Loucy (cell line): ENCODE data around the gene ARSG.
"Not testable (repeated sequence)": the region's sequence is repeated elsewhere in the genome, so short reads cannot be mapped to it uniquely, and the experiment has no call there.

Experiments
- H2AFZ ChIP-seq: fragments of 200-600 bp; sonication (generic); 2 replicates; pipeline ENCODE4 v1.6.0; 2016; ENCODE audit warnings: antibody characterized with exemption, mild to moderate bottlenecking, low read length, moderate library complexity
- H3F3A ChIP-seq: fragments of 200-600 bp; 2 replicates; pipeline ENCODE4 v1.6.0; 2016; ENCODE audit warnings: antibody characterized with exemption, low read depth, mild to moderate bottlenecking
- H3K27me3 ChIP-seq: fragments of 200-600 bp; sonication (generic); 2 replicates; pipeline ENCODE4 v1.6.1; 2014; ENCODE audit warnings: low read length, mild to moderate bottlenecking; ENCODE audit not compliant: insufficient read depth, poor library complexity, severe bottlenecking
- H3K36me3 ChIP-seq: fragments of 200-600 bp; sonication (generic); 2 replicates; pipeline ENCODE4 v1.6.1; 2016; ENCODE audit warnings: low read length; ENCODE audit not compliant: insufficient read depth
- H3K4me1 ChIP-seq: fragments of 200-600 bp; sonication (generic); 2 replicates; pipeline ENCODE4 v1.5.1; 2014; ENCODE audit warnings: low read length, mild to moderate bottlenecking; ENCODE audit not compliant: insufficient read depth, poor library complexity, severe bottlenecking
- H3K4me2 ChIP-seq: fragments of 200-600 bp; sonication (generic); 2 replicates; pipeline ENCODE4 v1.6.0; 2014; ENCODE audit warnings: antibody characterized with exemption, low read length, low read depth, mild to moderate bottlenecking; ENCODE audit not compliant: poor library complexity, severe bottlenecking
- H3K4me3 ChIP-seq: fragments of 200-600 bp; sonication (generic); 2 replicates; pipeline ENCODE4 v1.5.1; 2014; ENCODE audit warnings: low read length, mild to moderate bottlenecking, mixed read lengths; ENCODE audit not compliant: poor library complexity, severe bottlenecking
- H3K79me2 ChIP-seq: fragments of 200-600 bp; sonication (generic); 2 replicates; pipeline ENCODE4 v1.6.1; 2014; ENCODE audit warnings: low read length; ENCODE audit not compliant: insufficient read depth
- H3K9ac ChIP-seq: fragments of 200-600 bp; sonication (generic); 2 replicates; pipeline ENCODE4 v1.6.0; 2014; ENCODE audit warnings: mild to moderate bottlenecking, low read depth, low read length, moderate library complexity; ENCODE audit not compliant: poor library complexity, severe bottlenecking
- H3K9me2 ChIP-seq: fragments of 200-600 bp; sonication (generic); replicated peaks from 2 replicates; pipeline ENCODE4 v1.6.1; 2016; ENCODE audit warnings: low read depth, low read length, mixed read lengths
- H3K9me3 ChIP-seq: fragments of 200-600 bp; sonication (generic); 2 replicates; pipeline ENCODE4 v1.6.1; 2014; ENCODE audit warnings: mild to moderate bottlenecking, antibody characterized with exemption, low read length, low read depth; ENCODE audit not compliant: insufficient read depth
- H4K20me1 ChIP-seq: fragments of 200-600 bp; sonication (generic); 2 replicates; pipeline ENCODE4 v1.6.0; 2014; ENCODE audit warnings: antibody characterized with exemption, low read length, mild to moderate bottlenecking; ENCODE audit not compliant: insufficient read depth, poor library complexity, severe bottlenecking
- CTCF ChIP-seq: fragments of 200-600 bp; sonication (generic); conservative IDR thresholded peaks from 2 replicates; pipeline ENCODE4 v1.5.1; 2014; ENCODE audit warnings: mild to moderate bottlenecking, antibody characterized with exemption, low read length
- EZH2phosphoT487 ChIP-seq: fragments of 200-600 bp; IDR thresholded peaks from 2 replicates; pipeline ENCODE4 v1.6.1; 2018; ENCODE audit warnings: antibody characterized with exemption, mild to moderate bottlenecking, moderate library complexity, borderline replicate concordance

Gene ARSG

GRCh38 chr17:68352041-68352440 lies 60.7 kb downstream of the ARSG start:
- Histone ChIP-seq H2AFZ (no peak overlapping the region), H3K27me3 (no peaks in the 10 kb centered on the region), H3K4me1 (peaks cover 56% of the 10 kb centered on the region), H4K20me1 (no peaks in the 10 kb centered on the region), H3K4me2 (no peak overlapping the region), H3K4me3 (no peak overlapping the region), H3K9me2 (no peaks in the 10 kb centered on the region), H3K79me2 (no peaks in the 10 kb centered on the region), H3F3A (peaks cover 10% of the 10 kb centered on the region), H3K36me3 (no peaks in the 10 kb centered on the region), H3K9me3 (no peaks in the 10 kb centered on the region), H3K9ac (no peak overlapping the region)
- TF ChIP-seq EZH2phosphoT487 (no peak), CTCF (no peak)

GRCh38 chr17:68352671-68353070 lies 61.4 kb downstream of the ARSG start:
- H3K4me1 ChIP-seq: peaks cover 56% of the 10 kb centered on the region
- not testable (repeated sequence) for H3K4me2 ChIP-seq, H3K27me3 ChIP-seq, H3K36me3 ChIP-seq, H3K79me2 ChIP-seq, H2AFZ ChIP-seq, H3K9ac ChIP-seq, H3K9me2 ChIP-seq, H4K20me1 ChIP-seq, H3F3A ChIP-seq, H3K4me3 ChIP-seq, H3K9me3 ChIP-seq

GRCh38 chr17:68353111-68353521 lies 61.8 kb downstream of the ARSG start:
- no peak overlapping the region for H2AFZ ChIP-seq
- no peak overlapping the region for H3K9ac ChIP-seq
- H3K27me3 ChIP-seq: no peaks in the 10 kb centered on the region
- TF ChIP-seq EZH2phosphoT487: no peak
- TF ChIP-seq CTCF: no peak
- H3K36me3 ChIP-seq: no peaks in the 10 kb centered on the region
- H3K4me3 ChIP-seq: no peak overlapping the region
- no peak overlapping the region for H3K4me2 ChIP-seq
- H3K79me2 ChIP-seq: no peaks in the 10 kb centered on the region
- peaks cover 4% of the 10 kb centered on the region for H3F3A ChIP-seq
- no peaks in the 10 kb centered on the region for H3K9me3 ChIP-seq
- no peaks in the 10 kb centered on the region for H3K9me2 ChIP-seq
- peaks cover 52% of the 10 kb centered on the region for H3K4me1 ChIP-seq
- no peaks in the 10 kb centered on the region for H4K20me1 ChIP-seq

- H3K9me3 ChIP-seq, H3F3A ChIP-seq, H3K4me3 ChIP-seq, H3K4me2 ChIP-seq, H4K20me1 ChIP-seq, H3K79me2 ChIP-seq, H2AFZ ChIP-seq, H3K27me3 ChIP-seq, H3K9ac ChIP-seq, H3K36me3 ChIP-seq, H3K9me2 ChIP-seq: not testable (repeated sequence)
- peaks cover 50% of the 10 kb centered on the region for H3K4me1 ChIP-seq
Observed at GRCh38 chr17:68354311-68354710, 63.0 kb downstream of the ARSG start.

- not testable (repeated sequence) for H2AFZ ChIP-seq, H3K36me3 ChIP-seq, H3K27me3 ChIP-seq, H3K9me2 ChIP-seq, H4K20me1 ChIP-seq, H3K9me3 ChIP-seq, H3K4me2 ChIP-seq, H3K4me3 ChIP-seq, H3K79me2 ChIP-seq, H3F3A ChIP-seq, H3K9ac ChIP-seq
- peaks cover 50% of the 10 kb centered on the region for H3K4me1 ChIP-seq
Observed at GRCh38 chr17:68355108-68355507, 63.8 kb downstream of the ARSG start.
